MV-4-11 (cell line): ENCODE data around the gene MAGEH1.

Experiments
- DNase-seq: peaks from one replicate; lab custom pipeline; 2025; lab: John Stamatoyannopoulos, UW

The MAGEH1 gene

DNA sequence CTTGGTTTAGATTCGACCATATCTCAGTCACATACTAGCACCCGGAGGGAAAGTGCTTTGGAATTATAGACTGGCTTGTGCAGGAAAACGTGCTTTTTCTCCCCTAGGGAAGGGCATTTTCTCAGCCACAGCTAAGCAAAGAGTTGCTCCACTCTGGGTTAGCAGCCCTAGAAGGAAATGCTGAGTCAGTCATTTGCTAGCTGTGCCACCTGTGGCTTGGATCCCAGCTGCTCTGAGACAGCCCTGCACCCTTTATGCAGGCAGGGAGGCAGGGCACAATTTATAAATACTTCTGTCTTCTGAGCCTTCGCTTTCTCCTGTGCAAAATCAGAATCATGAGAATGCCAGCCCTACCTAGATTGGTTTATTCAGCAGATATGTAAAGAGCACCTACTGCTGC, 39.0 kb downstream of the MAGEH1 start:
- DNase-seq = no peak
